ENCODE data around the gene IGF1R. TPM values are rescaled to one million over a fixed set of nuclear protein-coding genes. Genes with fewer than 3 reads are reported as not detected.

The IGF1R gene
- total and polyA plus RNA-seq, 8 donors, result 8.1 to 50.3 (median 36.0) TPM

GRCh38 chr15:98799461-98800390 lies 151.4 kb downstream of the IGF1R start:
- Histone ChIP-seq H3K9me3 (no peaks in the 10 kb centered on the region), H3K4me3 (no peak overlapping the region), H3K4me1 (peaks cover 35 to 37% (median 36%) of the 10 kb centered on the region in 3 donors), H3K27me3 (no peaks in the 10 kb centered on the region), H3K36me3 (no peaks in the 10 kb centered on the region), H3K27ac (peak overlapping the region; percentile 6 to 69 (median 58))
- TF ChIP-seq CTCF (IDR thresholded peaks at IDR 0.05), result no peak
- ATAC-seq (peak; percentile 27 to 49 (median 41)), FAIRE-seq (no peak), DNase-seq (no peak)
- intact Hi-C loops (cut with DNase I), result no loop called here
- 27% methylated on average over 11 of the region's 11 CpGs for WGBS, 2 donors

GRCh38 chr15:98800437-98801233 lies 152.3 kb downstream of the IGF1R start:
- FAIRE-seq (no peak), DNase-seq (peak in 3 of 6 donors; percentile 47 to 59 (median 55)), ATAC-seq (peak; percentile 79 to 86 (median 81))
- Histone ChIP-seq H3K9me3 (no peaks in the 10 kb centered on the region), H3K27ac (peak overlapping the region in 3 of 4 donors; percentile 51 to 69 (median 66)), H3K27me3 (no peaks in the 10 kb centered on the region), H3K4me3 (no peak overlapping the region), H3K36me3 (no peaks in the 10 kb centered on the region), H3K4me1 (peaks cover 36 to 42% (median 40%) of the 10 kb centered on the region in 3 donors)
- TF ChIP-seq CTCF (IDR thresholded peaks at IDR 0.05), result no peak
- 10 to 15% methylated on average over 11 of the region's 11 CpGs for WGBS, 2 donors
- intact Hi-C loops (cut with DNase I), result no loop called here

DNA sequence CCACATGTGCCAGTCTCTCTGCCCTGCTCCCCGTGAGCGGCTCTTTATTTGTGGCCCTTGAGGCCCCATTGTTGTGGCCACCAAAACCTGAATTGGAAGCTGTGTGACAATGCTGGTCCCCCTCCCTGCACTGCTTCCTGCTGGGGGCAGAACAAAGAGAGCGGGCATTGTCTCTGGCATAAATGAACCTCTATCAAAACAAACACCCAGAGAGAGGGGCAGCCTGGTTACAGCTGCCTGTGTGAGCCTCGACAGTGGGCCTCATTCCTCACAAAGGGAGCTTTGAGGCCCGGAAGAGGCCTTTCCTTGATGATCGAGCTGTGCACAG lies 152.9 kb downstream of the IGF1R start:
- peaks cover 36 to 47% (median 46%) of the 10 kb centered on the region in 3 donors for H3K4me1 ChIP-seq
- H3K27me3 ChIP-seq, result no peaks in the 10 kb centered on the region
- no peaks in the 10 kb centered on the region for H3K9me3 ChIP-seq
- DNase-seq (no peak), FAIRE-seq (no peak), ATAC-seq (no peak)
- no peak overlapping the region for H3K4me3 ChIP-seq
- intact Hi-C loops (cut with DNase I), result no loop called here
- H3K36me3 ChIP-seq, result no peaks in the 10 kb centered on the region
- peak overlapping the region in 3 of 4 donors; percentile 51 to 69 (median 66) for H3K27ac ChIP-seq
- TF ChIP-seq CTCF (IDR thresholded peaks at IDR 0.05), result no peak
- 74% methylated on average over 6 of the region's 6 CpGs for WGBS, 2 donors

GRCh38 chr15:98802187-98802586 lies 153.8 kb downstream of the IGF1R start:
- WGBS, 2 donors, result 96 to 97% methylated on average over 6 of the region's 6 CpGs
- Histone ChIP-seq H3K27ac (no peak overlapping the region), H3K9me3 (no peaks in the 10 kb centered on the region), H3K4me3 (no peak overlapping the region), H3K27me3 (no peaks in the 10 kb centered on the region), H3K36me3 (no peaks in the 10 kb centered on the region), H3K4me1 (peaks cover 28 to 45% (median 38%) of the 10 kb centered on the region in 3 donors)
- no peak for FAIRE-seq
- intact Hi-C loops (cut with DNase I), result no loop called here
- no peak for TF ChIP-seq CTCF (IDR thresholded peaks at IDR 0.05)
- DNase-seq, result no peak
- no peak for ATAC-seq

All from pancreas (tissue), 10 donors.